ENCODE measurements around the gene CHRDL2.
A peak's percentile ranks its signal among the peaks of the same experiment; 100 is the strongest.

Gene CHRDL2

DNA sequence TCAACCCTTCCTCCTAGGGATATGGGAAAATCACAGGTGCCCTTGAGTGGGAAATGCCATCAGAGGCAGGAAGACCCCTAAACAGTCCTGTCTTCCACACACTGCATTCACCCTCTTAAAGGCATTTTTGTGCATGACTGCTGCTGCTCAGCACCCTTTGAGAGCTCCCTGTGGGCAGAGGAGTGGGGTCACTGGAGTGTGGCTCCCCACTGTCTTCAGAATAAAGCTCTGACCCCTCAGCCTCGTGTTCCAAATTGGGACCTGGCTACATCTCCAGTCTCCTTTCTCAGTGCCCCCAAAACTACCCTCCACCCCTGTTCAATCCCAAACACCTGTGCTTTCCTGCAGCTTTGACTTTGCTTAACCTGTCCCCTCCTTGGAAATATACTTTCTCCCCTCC is 46.6 kb downstream of the CHRDL2 start:
- CTCF ChIA-PET = interaction anchor here (0.8 to 4.4 kb wide), 4 partner anchors 17 to 41 kb away, joined by 3 to 33 read pairs (median 6); no protein-coding TSS in a partner anchor
- POLR2A ChIA-PET = no interaction called here
- TF ChIP-seq CTCF (IDR thresholded peaks at IDR 0.05; ENCODE audit: control extremely low read depth, extremely low read depth, low read depth, missing control alignments) = no peak
- DNase-seq (ENCODE audit: extremely low spot score) = no peak

- DNase-seq (ENCODE audit: extremely low spot score) = no peak
- CTCF ChIA-PET = interaction anchor here (1.5 to 4.4 kb wide), 2 partner anchors 18 to 43 kb away, joined by 3 to 33 read pairs; no protein-coding TSS in a partner anchor
- no peak for TF ChIP-seq CTCF (IDR thresholded peaks at IDR 0.05; ENCODE audit: control extremely low read depth, extremely low read depth, low read depth, missing control alignments)
- POLR2A ChIA-PET = no interaction called here
Measured at GRCh38 chr11:74683941-74684481, 47.2 kb downstream of the CHRDL2 start.

- CTCF ChIA-PET = interaction anchor here (1.5 to 4.2 kb wide), 2 partner anchors 19 to 44 kb away, joined by 3 to 23 read pairs; no protein-coding TSS in a partner anchor
- DNase-seq (ENCODE audit: extremely low spot score) = no peak
- POLR2A ChIA-PET = no interaction called here
- peak; percentile 12 for TF ChIP-seq CTCF (IDR thresholded peaks at IDR 0.05; ENCODE audit: control extremely low read depth, extremely low read depth, low read depth, missing control alignments)
Measured at GRCh38 chr11:74683279-74683871, 47.9 kb downstream of the CHRDL2 start.

DNA sequence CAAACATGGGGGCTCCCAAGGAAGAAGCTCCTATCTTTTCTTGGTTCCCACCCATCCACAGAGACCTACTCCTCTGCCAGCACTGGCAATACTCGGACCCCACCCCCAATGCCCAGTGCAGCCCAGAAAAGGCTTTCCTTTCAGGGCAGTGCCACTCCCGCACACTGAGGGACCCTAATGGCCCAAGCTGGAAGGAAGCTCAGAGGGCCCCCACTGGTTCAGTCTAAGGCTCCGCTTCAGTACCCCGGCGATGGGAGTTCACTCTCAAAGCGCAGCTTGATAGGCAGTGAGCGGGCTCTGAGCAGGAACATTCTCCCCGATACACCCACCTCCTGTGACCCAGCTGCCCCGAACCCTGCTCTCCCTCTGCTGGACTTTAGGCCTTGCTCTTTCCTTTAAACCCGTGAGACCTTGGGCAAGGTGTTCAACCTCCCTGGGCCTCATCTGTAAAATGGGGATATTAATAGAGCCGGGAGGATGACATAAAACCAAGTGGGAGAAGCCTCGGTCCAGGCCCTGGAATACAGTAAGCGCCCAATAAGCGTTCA is 48.4 kb downstream of the CHRDL2 start:
- no peak for TF ChIP-seq CTCF (IDR thresholded peaks at IDR 0.05; ENCODE audit: control extremely low read depth, extremely low read depth, low read depth, missing control alignments)
- DNase-seq (ENCODE audit: extremely low spot score) = no peak
- CTCF ChIA-PET = interaction anchor here (1.5 to 4.2 kb wide), 2 partner anchors 19 to 44 kb away, joined by 3 to 23 read pairs; no protein-coding TSS in a partner anchor
- POLR2A ChIA-PET = no interaction called here

GRCh38 chr11:74681686-74682651 is 49.3 kb downstream of the CHRDL2 start:
- DNase-seq (ENCODE audit: extremely low spot score) = no peak
- CTCF ChIA-PET = interaction anchor here (1.0 to 4.2 kb wide), 3 partner anchors 20 to 58 kb away, joined by 3 to 23 read pairs (median 3); no protein-coding TSS in a partner anchor

More at GRCh38 chr11:74681686-74682651, 49.3 kb downstream of the CHRDL2 start:
- TF ChIP-seq CTCF (IDR thresholded peaks at IDR 0.05; ENCODE audit: control extremely low read depth, extremely low read depth, low read depth, missing control alignments) = no peak
- POLR2A ChIA-PET = no interaction called here
